Progenitor cell of endocrine pancreas (in vitro differentiated cells): Measurements from ENCODE around the gene TRABD2B. TPM values are rescaled to one million over a fixed set of nuclear protein-coding genes. Genes with fewer than 3 reads are reported as not detected.

Source experiments
- DNase-seq: peaks from one replicate; pipeline ENCODE4 v3.0.0; 2021; ENCODE audit warnings: low spot score; ENCODE audit not compliant: unreplicated experiment
- H3K27ac Mint-ChIP-seq: 2 replicates; pipeline ENCODE4 v1.8.0; 2021; ENCODE audit warnings: mild to moderate bottlenecking, moderate library complexity, mixed read lengths
- H3K27me3 Mint-ChIP-seq: 2 replicates; pipeline ENCODE4 v1.8.0; 2021; ENCODE audit warnings: mixed read lengths
- H3K36me3 Mint-ChIP-seq: 2 replicates; pipeline ENCODE4 v1.8.0; 2022; ENCODE audit warnings: mixed read lengths; ENCODE audit not compliant: insufficient read depth
- H3K4me1 Mint-ChIP-seq: 2 replicates; pipeline ENCODE4 v1.8.0; 2021; ENCODE audit warnings: low read depth, mixed read lengths
- H3K4me3 Mint-ChIP-seq: 2 replicates; pipeline ENCODE4 v1.8.0; 2021; ENCODE audit warnings: low read depth, mild to moderate bottlenecking, moderate library complexity, mixed read lengths
- H3K9me3 Mint-ChIP-seq: 2 replicates; pipeline ENCODE4 v1.8.0; 2021; ENCODE audit warnings: low read depth, mixed read lengths
- total RNA-seq: library from RNA; stranded (reverse); gene quantifications from 2 replicates; pipeline ENCODE4 v1.2.1, GENCODE V29; 2021
- TF ChIP-seq, protein P1 (sequence below): fragments of 200-600 bp; sonication (generic); IDR thresholded peaks from one replicate; pipeline ENCODE4 v1.5.0; 2021; ENCODE audit warnings: antibody characterized with exemption, mild to moderate bottlenecking; ENCODE audit not compliant: unreplicated experiment

The TRABD2B gene
- total RNA-seq, 1 donor from 2014 or later, result 14.5 TPM

DNA sequence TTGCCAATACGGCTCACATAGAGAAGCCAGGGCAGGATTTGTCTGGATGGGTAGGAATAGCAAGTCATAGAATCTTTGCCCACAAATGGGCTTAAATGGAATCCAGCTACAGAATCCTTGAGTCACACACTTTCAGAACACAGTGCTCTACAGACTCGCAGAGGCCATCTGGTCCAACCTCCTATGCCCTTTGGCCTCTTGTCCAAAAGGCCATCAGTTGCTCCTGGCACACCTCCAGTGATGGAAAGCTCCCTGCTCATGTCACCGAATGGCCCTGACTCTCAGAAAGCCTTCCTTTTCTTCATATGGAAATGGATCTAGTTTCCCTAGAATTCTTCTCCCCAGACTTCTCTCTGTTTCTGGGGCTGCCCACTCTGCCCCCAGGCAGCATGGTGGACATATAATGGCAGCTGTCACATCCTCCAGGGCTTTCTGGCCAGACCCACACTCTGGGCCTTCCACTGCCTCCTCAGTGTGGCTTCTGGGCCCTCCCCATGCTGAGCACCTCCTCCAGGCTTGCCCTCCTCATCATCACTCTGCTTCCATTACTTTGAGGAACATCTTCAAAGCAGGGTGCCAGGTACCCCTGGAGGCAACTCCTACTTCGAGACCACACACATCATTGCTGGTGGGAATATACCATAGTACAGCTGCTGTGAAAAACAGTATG is 33.6 kb upstream of the TRABD2B start:
- Mint-ChIP-seq H3K27me3 (peaks cover 22% of the 10 kb centered on the region), H3K27ac (no peak overlapping the region), H3K9me3 (no peaks in the 10 kb centered on the region), H3K4me3 (no peak overlapping the region), H3K4me1 (peaks cover 3% of the 10 kb centered on the region), H3K36me3 (no peaks in the 10 kb centered on the region)
- DNase-seq, result no peak
- TF ChIP-seq, protein P1, sequence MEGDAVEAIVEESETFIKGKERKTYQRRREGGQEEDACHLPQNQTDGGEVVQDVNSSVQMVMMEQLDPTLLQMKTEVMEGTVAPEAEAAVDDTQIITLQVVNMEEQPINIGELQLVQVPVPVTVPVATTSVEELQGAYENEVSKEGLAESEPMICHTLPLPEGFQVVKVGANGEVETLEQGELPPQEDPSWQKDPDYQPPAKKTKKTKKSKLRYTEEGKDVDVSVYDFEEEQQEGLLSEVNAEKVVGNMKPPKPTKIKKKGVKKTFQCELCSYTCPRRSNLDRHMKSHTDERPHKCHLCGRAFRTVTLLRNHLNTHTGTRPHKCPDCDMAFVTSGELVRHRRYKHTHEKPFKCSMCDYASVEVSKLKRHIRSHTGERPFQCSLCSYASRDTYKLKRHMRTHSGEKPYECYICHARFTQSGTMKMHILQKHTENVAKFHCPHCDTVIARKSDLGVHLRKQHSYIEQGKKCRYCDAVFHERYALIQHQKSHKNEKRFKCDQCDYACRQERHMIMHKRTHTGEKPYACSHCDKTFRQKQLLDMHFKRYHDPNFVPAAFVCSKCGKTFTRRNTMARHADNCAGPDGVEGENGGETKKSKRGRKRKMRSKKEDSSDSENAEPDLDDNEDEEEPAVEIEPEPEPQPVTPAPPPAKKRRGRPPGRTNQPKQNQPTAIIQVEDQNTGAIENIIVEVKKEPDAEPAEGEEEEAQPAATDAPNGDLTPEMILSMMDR, result no peak

DNA sequence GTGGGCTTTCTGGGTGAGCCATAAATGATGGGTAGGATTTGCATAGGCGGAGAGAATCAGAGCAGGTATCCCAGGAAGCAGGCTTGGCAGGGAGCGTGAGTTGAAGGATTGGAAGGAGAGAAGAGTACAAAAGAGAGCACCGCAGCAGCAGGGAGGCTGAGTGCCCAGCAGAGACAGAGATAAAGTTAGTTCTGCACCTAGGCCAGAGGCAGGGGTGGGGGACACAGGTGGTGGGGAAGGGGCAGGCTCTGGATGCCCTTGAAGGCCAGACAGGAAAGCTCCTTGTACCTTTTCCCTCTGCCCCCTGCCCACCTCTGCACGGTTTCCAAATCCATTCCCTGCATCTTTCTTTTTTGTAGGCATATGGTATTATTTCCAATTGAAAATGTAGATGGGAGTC is 33.0 kb upstream of the TRABD2B start:
- DNase-seq, result no peak
- Mint-ChIP-seq H3K4me1 (peaks cover 5% of the 10 kb centered on the region), H3K36me3 (no peaks in the 10 kb centered on the region), H3K9me3 (no peaks in the 10 kb centered on the region), H3K27me3 (peaks cover 22% of the 10 kb centered on the region), H3K27ac (no peak overlapping the region), H3K4me3 (no peak overlapping the region)
- TF ChIP-seq, protein P1, result no peak

DNA sequence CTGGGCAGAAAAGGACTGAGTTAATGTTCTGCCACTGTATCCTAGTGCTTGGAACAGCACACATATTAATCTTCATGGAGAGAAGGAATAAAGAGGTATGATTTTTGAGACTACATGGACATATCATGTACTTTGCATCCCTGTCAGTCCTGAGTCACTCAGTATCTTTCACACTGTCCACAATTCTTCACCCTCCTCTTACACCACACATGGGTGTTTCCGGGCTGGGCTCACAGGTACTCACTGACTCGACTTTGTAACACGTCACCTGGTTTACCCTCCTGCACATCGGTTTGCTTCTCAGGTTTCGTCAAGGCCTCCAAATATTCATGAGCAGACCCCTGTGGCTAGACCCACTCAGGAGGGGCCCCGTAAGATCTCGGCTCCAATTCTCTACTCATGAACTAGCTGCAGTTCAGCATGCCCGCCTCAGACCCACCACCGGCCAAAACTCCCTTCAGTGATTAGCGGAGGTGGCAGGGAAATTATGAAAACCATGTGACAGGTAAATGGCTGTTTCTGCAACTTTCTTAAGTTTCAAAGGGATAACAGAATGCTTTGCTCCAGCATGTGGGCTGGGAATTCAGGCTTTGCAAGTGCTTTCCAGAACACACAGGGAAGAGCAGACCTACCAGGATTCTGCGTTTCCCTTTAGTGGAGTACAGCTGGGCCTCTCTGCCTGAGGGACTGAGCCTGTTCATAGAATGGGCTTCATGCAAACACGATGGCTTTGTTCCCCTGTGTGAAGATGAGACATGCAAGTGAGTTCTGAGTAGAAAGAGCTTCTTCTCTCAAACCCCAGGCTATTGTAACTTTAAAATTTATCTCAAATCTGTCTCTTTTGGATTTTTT is 31.3 kb upstream of the TRABD2B start:
- DNase-seq, result no peak
- H3K27ac Mint-ChIP-seq, result no peak overlapping the region
- H3K36me3 Mint-ChIP-seq, result no peaks in the 10 kb centered on the region
- TF ChIP-seq, protein P1, result no peak
- no peak overlapping the region for H3K4me3 Mint-ChIP-seq
- no peaks in the 10 kb centered on the region for H3K9me3 Mint-ChIP-seq
- H3K27me3 Mint-ChIP-seq, result peaks cover 17% of the 10 kb centered on the region
- peaks cover 7% of the 10 kb centered on the region for H3K4me1 Mint-ChIP-seq

DNA sequence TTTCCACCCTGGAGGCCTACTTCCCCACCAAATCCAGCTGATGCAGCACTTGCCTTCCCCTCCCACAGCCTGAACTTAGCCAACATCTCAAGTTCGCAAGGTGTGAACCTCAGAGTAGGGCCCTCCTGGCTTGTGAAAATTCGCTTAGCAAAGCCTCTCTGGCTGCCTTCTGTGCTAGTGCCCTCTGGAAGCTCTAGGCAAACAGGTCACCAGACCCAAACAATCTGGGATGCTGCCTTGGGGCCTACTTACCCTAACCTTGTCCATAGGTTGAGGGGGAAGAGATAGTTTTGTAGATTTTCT is 30.3 kb upstream of the TRABD2B start:
- Mint-ChIP-seq H3K4me1 (peaks cover 7% of the 10 kb centered on the region), H3K4me3 (no peak overlapping the region), H3K27me3 (peaks cover 17% of the 10 kb centered on the region), H3K9me3 (no peaks in the 10 kb centered on the region), H3K27ac (no peak overlapping the region), H3K36me3 (no peaks in the 10 kb centered on the region)
- DNase-seq, result no peak
- TF ChIP-seq, protein P1, result no peak

DNA sequence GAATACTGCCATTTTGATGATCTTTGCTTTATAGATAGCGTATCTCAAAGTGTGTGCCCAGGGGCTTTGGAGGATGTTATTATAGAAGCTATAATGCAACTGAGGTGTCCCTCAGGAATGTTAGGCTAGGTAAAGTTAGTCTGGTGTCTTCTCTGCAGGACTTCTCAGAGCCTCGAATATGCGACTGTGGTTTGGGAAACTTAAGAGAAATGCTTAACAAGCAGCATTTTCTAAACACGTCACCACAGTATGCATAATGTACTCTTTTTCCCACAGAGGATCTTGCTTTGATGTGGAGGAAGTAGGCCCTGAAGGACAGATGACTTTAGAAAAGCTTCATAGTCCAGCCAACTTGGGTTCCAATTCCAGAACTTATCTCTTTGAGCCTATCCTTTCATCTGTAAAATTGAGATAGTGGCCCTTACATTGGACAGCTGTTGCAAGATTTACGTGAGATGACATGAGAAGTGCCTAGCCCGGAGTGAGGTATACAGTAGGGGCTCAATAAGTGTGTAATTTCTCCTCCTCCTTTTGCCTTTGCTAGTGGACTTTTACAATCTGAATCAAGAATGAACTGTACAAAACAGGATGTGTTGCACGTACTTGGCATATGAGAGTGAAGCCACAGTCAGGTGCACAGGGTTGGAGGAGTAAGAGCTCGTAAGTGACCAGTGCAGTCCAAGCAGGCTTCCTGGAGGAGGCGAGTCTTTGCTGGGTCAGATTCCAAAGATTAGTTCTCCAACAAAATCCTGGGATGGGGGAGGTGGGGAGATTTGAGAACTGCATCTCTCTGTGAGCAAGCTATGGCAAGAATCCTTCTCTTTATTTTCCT is 29.7 kb upstream of the TRABD2B start:
- no peak overlapping the region for H3K4me3 Mint-ChIP-seq
- no peaks in the 10 kb centered on the region for H3K36me3 Mint-ChIP-seq
- H3K27me3 Mint-ChIP-seq, result peaks cover 17% of the 10 kb centered on the region
- H3K27ac Mint-ChIP-seq, result no peak overlapping the region
- TF ChIP-seq, protein P1, result no peak
- no peak for DNase-seq
- no peaks in the 10 kb centered on the region for H3K9me3 Mint-ChIP-seq
- H3K4me1 Mint-ChIP-seq, result peaks cover 10% of the 10 kb centered on the region
